Stimulated activated naive CD8-positive, alpha-beta T cell treated with anti-CD3 and anti-CD28 coated beads, Interleukin-15, amount 100 ng/mL, for 72 hours (primary cell): ENCODE results near the gene PTGES3L.
"Not testable (repeated sequence)": the region's sequence is repeated elsewhere in the genome, so short reads cannot be mapped to it uniquely, and the experiment has no call there.

Experiments
- ATAC-seq: fragments of 150-1000 bp; cut with Tn5 transposase; 2 replicates; pipeline ENCODE4 v1.10.0; 2021; ENCODE audit warnings: mild to moderate bottlenecking, moderate library complexity
- DNase-seq, 2 donors: peaks; one replicate each; pipeline ENCODE4 v3.0.0; 2021 to 2022
- H3K27ac Mint-ChIP-seq, 2 donors: one replicate each; pipeline ENCODE4 v1.8.0; 2022; ENCODE audit warnings: mild to moderate bottlenecking in 2 of 2, mixed read lengths in 2 of 2, moderate library complexity in 2 of 2
- H3K27me3 Mint-ChIP-seq: one replicate; pipeline ENCODE4 v1.8.0; 2022; ENCODE audit warnings: mixed read lengths
- H3K4me1 Mint-ChIP-seq: one replicate; pipeline ENCODE4 v1.8.0; 2022; ENCODE audit warnings: mild to moderate bottlenecking, mixed read lengths
- H3K4me3 Mint-ChIP-seq, 2 donors: one replicate each; pipeline ENCODE4 v1.8.0; 2022; ENCODE audit warnings: mild to moderate bottlenecking in 2 of 2, mixed read lengths in 2 of 2, moderate library complexity in 1 of 2
- H3K9me3 Mint-ChIP-seq, 2 donors: one replicate each; pipeline ENCODE4 v1.8.0; 2022; ENCODE audit warnings: mixed read lengths in 2 of 2

PTGES3L gene

DNA sequence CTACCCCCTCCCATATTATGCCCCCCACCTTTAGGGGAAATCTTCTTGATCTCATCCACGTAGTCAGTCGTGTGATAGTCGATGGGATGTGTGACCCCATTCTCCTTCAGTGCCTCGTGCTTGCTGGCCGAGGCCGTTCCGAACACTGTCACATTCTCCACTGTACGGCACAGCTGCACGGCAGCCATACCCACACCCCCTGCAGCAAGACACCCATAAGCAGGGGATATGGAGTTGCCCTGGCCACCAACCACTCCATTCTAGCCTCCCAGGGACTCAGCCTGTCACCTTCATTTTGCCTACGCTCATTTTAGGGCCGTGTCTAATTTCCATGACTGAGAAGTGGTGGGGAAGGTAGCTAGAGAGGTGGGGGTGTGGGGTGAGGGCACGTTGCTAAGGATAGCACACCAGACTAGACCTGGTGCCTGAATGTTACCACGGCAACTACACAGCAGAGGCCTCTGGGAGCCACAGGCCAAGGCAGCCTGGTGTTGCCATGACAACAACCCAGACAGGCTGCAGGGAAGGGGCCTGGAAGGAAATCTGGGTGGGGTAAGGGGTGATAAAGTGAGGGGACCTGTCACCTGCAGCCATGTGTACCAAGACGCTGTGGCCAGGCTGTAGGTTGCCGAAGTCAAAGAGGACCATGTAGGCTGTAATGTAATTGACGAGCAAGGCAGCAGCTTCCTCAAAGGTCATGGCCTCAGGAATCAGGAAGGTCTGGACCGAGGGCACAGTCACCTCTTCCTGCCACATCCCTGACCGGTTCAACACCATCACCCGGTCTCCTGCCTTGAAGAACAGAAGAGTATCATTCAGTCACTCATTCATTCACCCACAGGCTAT is 38.4 kb upstream of the PTGES3L start:
- Mint-ChIP-seq H3K27me3 (no peaks in the 10 kb centered on the region), H3K27ac (peak overlapping the region in 1 of 2 donors; percentile 21), H3K4me1 (peaks cover 47% of the 10 kb centered on the region), H3K4me3 (no peak overlapping the region), H3K9me3 (no peaks in the 10 kb centered on the region)
- ATAC-seq: peak; percentile 26
- DNase-seq: no peak

DNA sequence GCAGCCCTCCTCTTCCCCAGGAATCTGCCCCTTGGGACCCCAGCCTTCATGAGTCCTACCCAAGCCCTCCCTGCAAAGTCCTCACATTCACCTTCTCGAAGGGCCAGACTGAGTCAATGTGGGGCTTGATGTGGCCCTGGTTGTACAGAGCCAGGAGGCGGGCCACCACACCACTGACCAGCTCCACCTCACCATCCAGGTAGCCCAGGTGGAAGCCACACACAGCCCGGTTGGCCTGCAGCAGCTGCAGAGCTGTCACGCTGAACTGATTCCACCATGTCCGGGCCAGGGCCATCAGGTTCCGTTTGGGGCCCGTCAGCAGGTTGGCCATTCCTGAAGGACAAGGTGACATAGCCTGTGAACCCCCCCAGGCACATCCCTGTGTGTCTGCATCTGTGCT is 36.3 kb upstream of the PTGES3L start:
- ATAC-seq (no peak), DNase-seq (no peak)
- Mint-ChIP-seq H3K4me3 (no peak overlapping the region), H3K4me1 (peaks cover 33% of the 10 kb centered on the region), H3K27me3 (no peaks in the 10 kb centered on the region), H3K9me3 (no peaks in the 10 kb centered on the region), H3K27ac (no peak overlapping the region)

DNA sequence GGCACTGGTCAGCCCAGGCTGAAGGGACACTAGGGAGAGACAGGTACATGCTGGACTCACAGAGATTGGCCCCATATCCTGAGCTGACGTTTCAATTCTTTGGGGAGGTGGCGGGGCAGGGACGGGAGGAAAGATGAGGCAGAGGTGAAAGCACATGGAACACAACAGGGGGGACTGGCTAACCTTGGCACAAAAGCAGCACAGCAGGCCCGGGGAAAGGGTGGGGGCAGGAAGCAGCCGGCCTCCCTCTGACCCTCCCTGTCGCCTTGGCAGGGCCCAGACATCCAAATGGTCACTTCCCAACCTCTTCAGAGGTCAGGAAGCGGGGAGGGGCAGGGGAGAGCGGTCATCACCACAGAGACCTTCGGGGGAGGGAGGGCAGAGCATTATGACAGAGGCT is 35.7 kb upstream of the PTGES3L start:
- Mint-ChIP-seq H3K27ac (no peak overlapping the region), H3K4me3 (no peak overlapping the region), H3K9me3 (no peaks in the 10 kb centered on the region), H3K4me1 (peaks cover 31% of the 10 kb centered on the region), H3K27me3 (no peaks in the 10 kb centered on the region)
- ATAC-seq: peak; percentile 13
- no peak for DNase-seq

DNA sequence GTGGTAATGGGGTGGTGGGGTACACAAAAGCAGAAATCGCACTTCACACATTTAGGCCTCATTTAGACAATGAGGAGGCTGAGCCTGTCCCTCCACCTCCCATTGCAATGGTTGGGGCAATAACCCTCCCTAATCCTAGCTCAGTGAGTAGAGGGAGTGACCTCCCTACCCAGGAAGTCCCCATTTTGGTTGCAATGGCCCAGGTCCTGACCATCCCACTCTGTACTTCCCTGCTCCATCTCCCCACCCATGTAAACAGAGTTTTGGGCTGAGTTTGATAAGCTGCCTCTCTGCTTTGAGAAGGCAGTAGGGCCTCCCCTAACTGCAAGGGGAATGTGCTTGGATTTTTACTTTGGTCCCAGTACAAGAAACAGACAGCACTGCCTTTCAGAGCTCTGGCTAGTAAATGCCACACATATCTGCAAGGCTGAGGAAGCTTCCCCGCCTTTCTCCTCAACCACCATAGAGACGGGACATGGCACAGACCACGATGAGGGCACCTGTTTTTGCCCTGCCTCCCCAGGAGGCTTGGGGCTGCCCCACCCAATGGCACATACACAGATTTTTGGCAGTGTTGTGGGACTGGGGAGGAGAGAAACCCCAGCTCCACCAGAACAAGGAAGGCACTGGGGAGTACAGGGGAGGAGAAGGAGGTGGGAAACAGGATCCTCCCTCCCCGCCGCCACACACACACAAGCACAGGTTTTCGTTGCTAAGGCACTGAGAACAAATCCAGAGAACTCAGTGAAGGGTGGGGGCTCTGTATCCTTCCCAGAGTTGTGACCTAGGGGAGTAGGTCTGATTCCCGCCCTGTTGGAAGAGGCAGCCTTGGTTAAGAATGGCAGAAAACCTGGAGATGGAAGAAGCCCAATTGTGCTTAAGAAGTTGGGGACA is 35.0 kb upstream of the PTGES3L start:
- Mint-ChIP-seq H3K4me1 (peaks cover 31% of the 10 kb centered on the region), H3K27ac (peak overlapping the region; percentile 13 to 46), H3K27me3 (no peaks in the 10 kb centered on the region), H3K4me3 (no peak overlapping the region), H3K9me3 (no peaks in the 10 kb centered on the region)
- ATAC-seq: no peak
- no peak for DNase-seq

DNA sequence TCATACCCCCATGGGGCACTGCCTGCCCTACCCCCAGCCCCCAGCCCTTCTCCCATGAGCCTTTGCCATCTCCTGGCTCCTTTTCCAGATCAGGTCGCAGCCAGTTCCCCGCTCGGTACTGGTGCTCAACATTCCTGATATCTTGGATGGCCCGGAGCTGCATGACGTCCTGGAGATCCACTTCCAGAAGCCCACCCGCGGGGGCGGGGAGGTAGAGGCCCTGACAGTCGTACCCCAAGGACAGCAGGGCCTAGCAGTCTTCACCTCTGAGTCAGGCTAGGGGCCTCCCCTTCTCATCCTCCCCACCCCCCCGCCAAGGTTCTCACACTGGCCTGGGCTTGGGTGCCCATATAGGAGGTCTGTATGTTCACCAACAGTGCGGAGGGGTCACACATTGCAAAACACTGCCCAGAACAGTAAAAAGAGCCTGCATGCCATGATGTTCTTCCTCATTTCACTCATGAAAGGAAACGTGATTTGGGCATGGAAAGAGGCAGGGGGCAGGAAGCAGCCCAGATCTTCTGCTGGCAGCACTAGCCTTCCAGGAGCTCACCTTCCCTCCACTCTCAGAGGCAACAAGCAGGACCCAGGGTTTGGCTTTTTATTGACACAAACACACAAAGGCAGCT is 34.3 kb upstream of the PTGES3L start:
- DNase-seq (no peak), ATAC-seq (no peak)
- Mint-ChIP-seq H3K27ac (peak overlapping the region in 1 of 2 donors; percentile 13), H3K4me1 (peaks cover 23% of the 10 kb centered on the region), H3K4me3 (no peak overlapping the region), H3K27me3 (no peaks in the 10 kb centered on the region), H3K9me3 (no peaks in the 10 kb centered on the region)

DNA sequence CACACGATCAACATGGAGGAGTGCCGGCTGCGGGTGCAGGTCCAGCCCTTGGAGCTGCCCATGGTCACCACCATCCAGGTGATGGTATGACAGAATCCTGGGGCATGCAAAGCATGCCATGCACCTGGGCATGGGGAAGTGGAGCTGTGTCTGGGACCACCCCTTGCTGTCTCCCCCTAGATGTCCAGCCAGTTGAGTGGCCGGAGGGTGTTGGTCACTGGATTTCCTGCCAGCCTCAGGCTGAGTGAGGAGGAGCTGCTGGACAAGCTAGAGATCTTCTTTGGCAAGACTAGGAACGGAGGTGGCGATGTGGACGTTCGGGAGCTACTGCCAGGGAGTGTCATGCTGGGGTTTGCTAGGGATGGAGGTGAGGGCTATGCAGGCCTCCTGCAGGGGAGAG is 33.4 kb upstream of the PTGES3L start:
- no peak for ATAC-seq
- DNase-seq: no peak
- H3K4me3 Mint-ChIP-seq: no peak overlapping the region
- H3K4me1 Mint-ChIP-seq: peaks cover 22% of the 10 kb centered on the region
- H3K9me3 Mint-ChIP-seq: no peaks in the 10 kb centered on the region
- H3K27me3 Mint-ChIP-seq: no peaks in the 10 kb centered on the region
- H3K27ac Mint-ChIP-seq: peak overlapping the region in 1 of 2 donors; percentile 50

DNA sequence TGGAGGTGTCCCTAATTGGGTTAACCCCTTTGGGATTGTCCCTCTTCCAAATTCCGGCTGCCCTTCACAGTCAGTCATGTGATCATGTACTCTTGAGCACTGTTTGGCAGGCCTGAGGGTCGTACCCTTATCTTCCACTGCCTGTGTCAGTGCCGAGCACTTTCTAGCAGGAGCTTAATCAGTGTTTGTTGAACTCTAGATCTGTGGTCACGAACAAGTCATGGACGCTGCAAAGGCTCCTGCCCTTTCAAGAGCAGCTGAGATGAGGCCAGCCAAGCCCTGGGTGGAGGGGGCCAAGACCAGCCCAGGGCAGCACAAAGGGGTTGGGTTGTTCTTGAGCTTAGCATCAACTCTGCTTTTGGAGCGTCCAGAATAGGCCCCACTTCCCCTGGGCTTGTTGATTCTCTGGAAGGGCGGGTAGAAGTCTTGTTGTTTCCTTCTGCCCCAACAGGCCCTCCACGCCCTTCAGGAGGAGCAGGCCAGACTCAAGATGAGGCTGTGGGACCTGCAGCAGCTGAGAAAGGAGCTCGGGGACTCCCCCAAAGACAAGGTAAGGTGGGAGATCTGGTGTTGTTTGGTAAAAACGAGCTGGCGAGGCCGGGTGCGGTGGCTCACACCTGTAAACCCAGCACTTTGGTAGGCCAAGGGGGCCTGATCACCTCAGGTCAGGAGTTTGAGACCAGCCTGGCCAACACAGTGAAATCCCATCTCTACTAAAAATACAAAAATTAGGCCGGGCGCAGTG is 32.0 kb upstream of the PTGES3L start:
- H3K4me3 Mint-ChIP-seq: no peak overlapping the region

DNA sequence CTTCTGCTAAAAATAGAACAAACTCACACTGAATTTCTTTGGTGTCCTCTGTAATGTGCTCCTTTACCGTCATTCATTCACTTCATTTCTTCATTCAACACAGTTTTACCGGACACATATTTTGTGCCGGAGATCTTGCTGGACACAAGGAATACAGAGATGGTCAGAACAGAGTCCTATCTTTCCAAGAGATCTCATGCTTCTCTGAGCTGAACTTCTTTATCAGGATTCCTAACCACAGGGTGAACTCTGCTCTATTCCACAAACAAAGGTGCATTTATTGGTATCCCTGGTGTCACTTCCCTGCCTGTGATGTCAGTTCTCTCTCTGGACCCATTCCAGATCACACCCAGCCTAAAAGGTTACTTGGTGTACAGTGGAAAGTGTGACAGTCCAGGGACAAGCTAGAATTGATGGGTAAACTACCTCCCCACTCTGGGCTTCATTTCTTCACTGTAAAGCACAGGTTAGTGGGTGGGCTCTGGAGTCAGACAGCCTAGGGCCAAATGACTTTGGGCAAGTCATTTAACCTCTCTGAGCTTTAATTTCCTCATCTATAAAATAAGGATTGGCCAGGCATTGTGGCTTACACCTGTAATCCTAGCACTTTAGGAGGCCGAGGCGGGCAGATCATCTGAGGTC is 30.9 kb upstream of the PTGES3L start:
- Mint-ChIP-seq H3K4me3 (no peak overlapping the region), H3K9me3 (no peaks in the 10 kb centered on the region), H3K27me3 (no peaks in the 10 kb centered on the region), H3K27ac (no peak overlapping the region), H3K4me1 (peaks cover 31% of the 10 kb centered on the region)
- DNase-seq: no peak
- ATAC-seq: no peak

More for the DNA sequence above, 32.0 kb upstream of the PTGES3L start:
- DNase-seq (no peak), ATAC-seq (no peak)
- Mint-ChIP-seq H3K27me3 (no peaks in the 10 kb centered on the region), H3K27ac (no peak overlapping the region), H3K4me1 (peaks cover 23% of the 10 kb centered on the region), H3K9me3 (no peaks in the 10 kb centered on the region)

DNA sequence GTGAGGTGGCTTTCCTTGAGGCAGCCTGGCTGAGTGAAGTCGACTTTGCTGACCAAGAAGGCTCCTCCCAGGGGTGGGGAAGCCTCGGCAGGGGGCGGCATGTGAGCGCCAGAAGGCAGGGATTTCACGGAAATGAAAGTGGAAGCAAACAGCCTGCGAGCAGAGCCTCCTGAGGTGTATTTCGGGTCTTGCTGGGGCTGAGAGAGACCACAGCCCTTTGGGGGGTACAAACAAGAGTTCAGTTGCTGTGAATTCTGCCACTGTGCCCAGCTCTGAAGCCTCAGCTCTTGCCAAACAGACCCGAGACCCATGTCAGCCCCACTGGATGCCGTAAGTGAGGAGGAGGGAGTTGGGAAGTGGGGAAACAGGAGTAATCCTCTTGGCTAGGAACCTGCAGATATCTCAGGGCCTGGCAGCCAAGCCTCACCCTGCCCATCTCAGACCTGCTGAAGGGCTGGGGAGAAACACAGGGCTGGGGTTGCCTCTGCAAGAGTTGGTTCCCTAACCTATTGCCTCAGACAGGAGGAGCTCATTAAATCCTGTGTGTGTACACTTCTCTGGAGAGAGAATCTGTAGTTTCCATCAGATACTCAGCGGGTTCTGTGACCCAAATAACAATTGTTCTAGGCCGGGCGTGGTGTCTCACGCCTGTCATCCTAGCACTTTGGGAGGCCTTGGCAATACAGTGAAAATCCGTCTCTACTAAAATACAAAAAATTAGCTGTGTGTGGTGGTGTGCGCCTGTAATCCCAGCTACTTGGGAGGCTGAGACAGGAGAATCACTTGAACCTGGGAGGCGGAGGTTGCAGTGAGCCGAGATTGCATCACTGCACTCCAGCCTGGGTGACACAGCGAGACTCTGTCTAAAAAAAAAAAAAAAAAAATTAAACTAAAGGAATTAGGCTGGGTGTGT is 27.0 kb upstream of the PTGES3L start, which contains the start of gene IFI35:
TSS of gene IFI35 (plus strand) at position 146 of the 913 bp plus-strand sequence. CDS start at position 310, 164 bp downstream.
- peak; percentile 97 for ATAC-seq
- Mint-ChIP-seq H3K4me1 (peaks cover 35% of the 10 kb centered on the region), H3K9me3 (no peaks in the 10 kb centered on the region)

DNA sequence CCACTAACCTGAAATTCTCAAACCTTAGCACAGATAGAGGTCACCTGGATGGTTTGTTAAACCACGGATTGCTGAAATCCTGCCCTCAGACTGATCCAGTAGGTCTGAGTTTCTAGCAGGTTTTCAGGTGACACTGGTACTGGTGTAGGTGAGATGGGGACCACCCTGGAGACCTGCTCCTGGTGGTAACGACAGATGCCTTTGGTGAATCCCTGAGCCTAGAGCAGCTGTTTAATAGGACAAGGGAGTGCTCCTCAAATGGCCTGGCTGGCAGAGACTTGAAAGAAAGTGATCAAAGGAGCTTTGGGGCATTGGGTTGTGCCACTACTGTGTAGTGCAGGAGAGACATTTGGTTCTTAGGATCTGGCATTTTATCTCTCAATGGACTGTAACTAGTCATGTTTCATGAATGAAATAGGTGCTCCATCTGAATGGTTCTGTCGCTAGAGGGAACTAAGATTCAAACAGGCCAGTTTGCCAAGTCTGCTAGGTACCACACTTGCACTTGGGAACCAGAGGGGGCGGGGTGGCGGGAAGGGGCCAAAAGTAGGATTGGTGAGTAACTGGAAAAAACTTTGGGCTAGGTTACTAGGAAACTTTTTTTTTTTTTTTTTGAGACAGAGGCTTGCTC is 23.8 kb upstream of the PTGES3L start:
- Mint-ChIP-seq H3K27ac (peak overlapping the region in 1 of 2 donors; percentile 89), H3K4me3 (no peak overlapping the region), H3K27me3 (no peaks in the 10 kb centered on the region), H3K9me3 (no peaks in the 10 kb centered on the region), H3K4me1 (peaks cover 48% of the 10 kb centered on the region)
- DNase-seq (no peak), ATAC-seq (no peak)

More for the DNA sequence above, 27.0 kb upstream of the PTGES3L start, which contains the start of gene IFI35:
- no peaks in the 10 kb centered on the region for H3K27me3 Mint-ChIP-seq
- H3K4me3 Mint-ChIP-seq: peak within 1 kb of the TSS; percentile 98 to 100
- peak within 1 kb of the TSS; percentile 100 for H3K27ac Mint-ChIP-seq
- peak; percentile 77 to 87 for DNase-seq

DNA sequence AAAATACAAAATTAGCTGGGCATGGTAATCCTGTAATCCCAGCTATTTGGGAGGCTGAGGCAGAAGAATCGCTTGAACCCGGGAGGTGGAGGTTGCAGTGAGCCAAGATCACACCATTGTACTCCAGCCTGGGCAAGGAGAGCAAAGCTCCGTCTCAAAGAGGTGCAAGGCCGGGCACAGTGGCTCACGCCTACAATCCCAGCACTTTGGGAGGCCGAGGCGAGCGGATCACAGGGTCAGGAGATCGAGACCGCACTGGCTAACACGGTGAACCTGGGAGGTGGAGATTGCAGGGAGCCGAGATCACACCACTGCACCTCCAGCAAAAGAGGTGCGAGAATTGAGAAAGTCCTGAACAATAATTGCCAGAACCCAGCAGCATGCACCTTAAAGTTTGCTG is 21.0 kb upstream of the PTGES3L start:
- ATAC-seq, H3K27ac Mint-ChIP-seq, DNase-seq, H3K9me3 Mint-ChIP-seq, H3K27me3 Mint-ChIP-seq: not testable (repeated sequence)
- Mint-ChIP-seq H3K4me1 (peaks cover 42% of the 10 kb centered on the region), H3K4me3 (peak overlapping the region in 1 of 2 donors; percentile 13)

DNA sequence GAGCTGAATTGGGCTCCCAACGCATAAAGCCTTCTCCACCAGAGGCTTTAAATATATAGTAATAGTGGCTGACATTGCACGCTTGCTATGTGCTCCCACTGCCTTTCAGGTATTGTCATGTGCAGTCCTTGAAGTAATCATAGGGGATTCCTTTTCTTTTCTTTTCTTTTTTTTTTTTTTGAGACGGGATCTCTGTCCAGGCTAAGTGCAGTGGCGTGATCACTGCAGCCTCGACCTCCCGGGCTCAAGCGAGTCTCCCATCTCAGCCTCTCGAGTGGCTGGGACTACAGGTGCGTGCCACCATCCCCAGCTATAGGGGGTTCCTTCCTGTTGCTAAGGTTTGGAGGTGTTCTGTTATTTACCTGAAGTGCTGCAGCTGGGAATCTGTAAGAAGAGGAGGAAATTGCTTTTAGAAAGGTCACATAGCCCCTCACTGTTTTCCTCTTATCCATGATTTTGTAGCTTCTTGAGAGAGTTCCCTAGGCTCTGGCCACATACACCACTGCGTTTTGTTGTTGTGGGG is 19.2 kb upstream of the PTGES3L start:
- no peaks in the 10 kb centered on the region for H3K9me3 Mint-ChIP-seq
- peaks cover 42% of the 10 kb centered on the region for H3K4me1 Mint-ChIP-seq
- peak overlapping the region; percentile 99 for H3K27ac Mint-ChIP-seq
- DNase-seq (no peak), ATAC-seq (no peak)
- H3K27me3 Mint-ChIP-seq: no peaks in the 10 kb centered on the region
- peak overlapping the region; percentile 89 for H3K4me3 Mint-ChIP-seq
